WTC11 (cell line): ENCODE measurements around the gene WDFY3. TPM values are rescaled to one million over a fixed set of nuclear protein-coding genes. Genes with fewer than 3 reads are reported as not detected.

Source experiments
- ATAC-seq: fragments of 200-7000 bp; cut with Tn5 transposase; 2 replicates; pipeline ENCODE4 v1.10.0; 2021; ENCODE audit warnings: mild to moderate bottlenecking, moderate library complexity
- CTCF ChIA-PET: fragments of 300-600 bp; sonication (Branson Sonifier 250); formaldehyde crosslinking; loops from one replicate; lab custom pipeline; 2021; ENCODE audit warnings: antibody characterized with exemption; lab: Charles Lee
- POLR2A ChIA-PET: fragments of 350-600 bp; sonication (Branson Sonifier 250); formaldehyde crosslinking; loops from one replicate; lab custom pipeline; 2021; ENCODE audit warnings: antibody characterized with exemption; lab: Charles Lee
- DNase-seq: peaks from one replicate; pipeline ENCODE4 v3.0.0; 2021; ENCODE audit warnings: low spot score
- H3K27ac Mint-ChIP-seq: 2 replicates; pipeline ENCODE4 v1.8.0; 2021; ENCODE audit warnings: mixed read lengths
- H3K27me3 Mint-ChIP-seq: 2 replicates; pipeline ENCODE4 v1.8.0; 2021; ENCODE audit warnings: low read depth, mild to moderate bottlenecking, moderate library complexity, mixed read lengths
- H3K36me3 Mint-ChIP-seq: 2 replicates; pipeline ENCODE4 v1.8.0; 2021; ENCODE audit warnings: mixed read lengths
- H3K4me1 Mint-ChIP-seq: 2 replicates; pipeline ENCODE4 v1.8.0; 2022; ENCODE audit warnings: mixed read lengths
- H3K4me3 Mint-ChIP-seq: 2 replicates; pipeline ENCODE4 v1.8.0; 2021; ENCODE audit warnings: mild to moderate bottlenecking, moderate library complexity, mixed read lengths
- H3K9me3 Mint-ChIP-seq: 2 replicates; pipeline ENCODE4 v1.8.0; 2021; ENCODE audit warnings: mixed read lengths
- CREB1 ChIP-seq: sonication (generic); formaldehyde crosslinking; IDR thresholded peaks from 2 replicates; pipeline ENCODE4 v1.8.0; 2023; ENCODE audit warnings: mild to moderate bottlenecking, missing genetic modification reagents
- EMX1 ChIP-seq: fragments of 250-450 bp; sonication (Bioruptor Pico); IDR thresholded peaks from 2 replicates; pipeline ENCODE4 v1.8.0; 2021; ENCODE audit warnings: mild to moderate bottlenecking
- FOXJ3 ChIP-seq: sonication (generic); formaldehyde crosslinking; IDR thresholded peaks from 2 replicates; pipeline ENCODE4 v1.9.0; 2021; ENCODE audit warnings: missing genetic modification reagents, mild to moderate bottlenecking, borderline replicate concordance
- FOXK1 ChIP-seq: sonication (generic); formaldehyde crosslinking; IDR thresholded peaks from 2 replicates; pipeline ENCODE4 v1.8.0; 2022; ENCODE audit warnings: mild to moderate bottlenecking, moderate library complexity, missing genetic modification reagents
- GABPB1 ChIP-seq: sonication (generic); formaldehyde crosslinking; IDR thresholded peaks from 2 replicates; pipeline ENCODE4 v1.8.1; 2023; ENCODE audit warnings: mild to moderate bottlenecking, missing genetic modification reagents
- IRF2 ChIP-seq: sonication (generic); formaldehyde crosslinking; IDR thresholded peaks from 2 replicates; pipeline ENCODE4 v1.8.0; 2022; ENCODE audit warnings: low read depth, missing genetic modification reagents, borderline replicate concordance
- MXD4 ChIP-seq: fragments of 250-450 bp; sonication (Bioruptor Pico); IDR thresholded peaks from 2 replicates; pipeline ENCODE4 v1.8.0; 2021; ENCODE audit warnings: mild to moderate bottlenecking, moderate library complexity, borderline replicate concordance
- MYBL2 ChIP-seq: sonication (generic); formaldehyde crosslinking; IDR thresholded peaks from 2 replicates; pipeline ENCODE4 v1.8.1; 2023; ENCODE audit warnings: mild to moderate bottlenecking, moderate library complexity, missing genetic modification reagents
- NR1H2 ChIP-seq: sonication (generic); formaldehyde crosslinking; IDR thresholded peaks from 2 replicates; pipeline ENCODE4 v1.9.0; 2021; ENCODE audit warnings: mild to moderate bottlenecking, moderate library complexity, missing genetic modification reagents
- NR3C1 ChIP-seq: sonication (generic); formaldehyde crosslinking; conservative IDR thresholded peaks from 2 replicates; pipeline ENCODE4 v1.8.1; 2023; ENCODE audit warnings: low read depth, mild to moderate bottlenecking, missing genetic modification reagents
- PRRX2 ChIP-seq: fragments of 250-450 bp; sonication (Bioruptor Pico); IDR thresholded peaks from 2 replicates; pipeline ENCODE4 v1.8.0; 2021; ENCODE audit warnings: mild to moderate bottlenecking
- SMAD4 ChIP-seq: sonication (generic); formaldehyde crosslinking; IDR thresholded peaks from 2 replicates; pipeline ENCODE4 v1.8.0; 2022; ENCODE audit warnings: mild to moderate bottlenecking, missing genetic modification reagents
- TCF7 ChIP-seq: sonication (generic); formaldehyde crosslinking; IDR thresholded peaks from 2 replicates; pipeline ENCODE4 v1.8.0; 2022; ENCODE audit warnings: mild to moderate bottlenecking, low read depth, missing genetic modification reagents, moderate library complexity
- TEAD1 ChIP-seq: sonication (generic); formaldehyde crosslinking; IDR thresholded peaks from 2 replicates; pipeline ENCODE4 v1.8.0; 2022; ENCODE audit warnings: mild to moderate bottlenecking, missing genetic modification reagents
- TEAD4 ChIP-seq: sonication (generic); formaldehyde crosslinking; IDR thresholded peaks from 2 replicates; pipeline ENCODE4 v1.8.0; 2022; ENCODE audit warnings: mild to moderate bottlenecking, missing genetic modification reagents
- ZBTB21 ChIP-seq: sonication (generic); formaldehyde crosslinking; IDR thresholded peaks from 2 replicates; pipeline ENCODE4 v1.8.1; 2023; ENCODE audit warnings: mild to moderate bottlenecking, missing genetic modification reagents, borderline replicate concordance
- ZNF219 ChIP-seq: sonication (generic); formaldehyde crosslinking; IDR thresholded peaks from 2 replicates; pipeline ENCODE4 v1.8.0; 2023; ENCODE audit warnings: missing genetic modification reagents, mild to moderate bottlenecking, borderline replicate concordance
- ZNF263 ChIP-seq: sonication (generic); formaldehyde crosslinking; IDR thresholded peaks from 2 replicates; pipeline ENCODE4 v1.8.1; 2022; ENCODE audit warnings: low read depth, mild to moderate bottlenecking, moderate library complexity, missing genetic modification reagents
- ZNF416 ChIP-seq: fragments of 250-450 bp; sonication (Bioruptor Pico); IDR thresholded peaks from 2 replicates; pipeline ENCODE4 v1.9.0; 2021; ENCODE audit warnings: mild to moderate bottlenecking, inconsistent platforms
- ZNF423 ChIP-seq: fragments of 250-450 bp; sonication (Bioruptor Pico); IDR thresholded peaks from 2 replicates; pipeline ENCODE4 v2.1.2; 2022; ENCODE audit warnings: mild to moderate bottlenecking, moderate library complexity
- ZNF671 ChIP-seq: fragments of 250-450 bp; sonication (Bioruptor Pico); IDR thresholded peaks from 2 replicates; pipeline ENCODE4 v1.8.0; 2021; ENCODE audit warnings: mild to moderate bottlenecking
- total RNA-seq: library from RNA; stranded (reverse); gene quantifications from 3 replicates; pipeline ENCODE4 v1.2.3, GENCODE V29; 2021
- TF ChIP-seq, protein P1 (sequence below): fragments of 250-450 bp; sonication (Bioruptor Pico); IDR thresholded peaks from 2 replicates; pipeline ENCODE4 v1.9.0; 2021; ENCODE audit warnings: mild to moderate bottlenecking
- TF ChIP-seq, protein P2 (sequence below): sonication (generic); formaldehyde crosslinking; IDR thresholded peaks from 2 replicates; pipeline ENCODE4 v1.8.1; 2022; ENCODE audit warnings: missing genetic modification reagents, borderline replicate concordance
- TF ChIP-seq, protein P3 (sequence below): sonication (generic); formaldehyde crosslinking; IDR thresholded peaks from 2 replicates; pipeline ENCODE4 v1.8.1; 2023; ENCODE audit warnings: mild to moderate bottlenecking, missing genetic modification reagents
- TF ChIP-seq, protein P4 (sequence below): sonication (generic); formaldehyde crosslinking; IDR thresholded peaks from 2 replicates; pipeline ENCODE4 v1.8.0; 2022; ENCODE audit warnings: mild to moderate bottlenecking, missing genetic modification reagents
- TF ChIP-seq, protein P5 (sequence below): sonication (generic); formaldehyde crosslinking; IDR thresholded peaks from 2 replicates; pipeline ENCODE4 v1.8.0; 2023; ENCODE audit warnings: missing genetic modification reagents

WDFY3 gene
- total RNA-seq, 1 experiment from 2014 or later, result 77.2 TPM

DNA sequence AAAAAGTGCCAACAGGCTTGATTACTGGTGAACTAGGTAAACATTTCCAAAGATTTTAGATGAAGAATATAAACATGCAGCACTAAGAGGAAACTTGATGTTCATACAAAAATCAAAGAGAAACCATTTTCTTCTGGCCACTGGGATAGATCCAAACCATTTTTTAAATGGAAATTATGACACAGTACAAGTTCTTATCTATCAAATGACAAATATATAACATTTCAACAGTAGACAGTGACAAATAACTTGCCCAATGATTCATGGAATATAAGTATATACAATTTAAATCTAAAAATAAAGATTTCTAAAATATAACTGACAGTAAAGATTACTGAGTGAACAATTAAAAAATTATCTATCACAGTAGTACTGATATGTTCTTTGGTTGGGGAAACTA lies 232.5 kb downstream of the WDFY3 start:
- ChIA-PET POLR2A (no interaction called here), CTCF (no interaction called here)
- DNase-seq (no peak), ATAC-seq (no peak)
- no peak overlapping the region for H3K27ac Mint-ChIP-seq
- H3K36me3 Mint-ChIP-seq, result peaks cover 42% of the 10 kb centered on the region
- no peaks in the 10 kb centered on the region for H3K9me3 Mint-ChIP-seq
- no peak overlapping the region for H3K4me3 Mint-ChIP-seq
- TF ChIP-seq ZNF416 (CRISPR knock-in tag), result no peak
- no peak for TF ChIP-seq NR1H2
- TF ChIP-seq, protein P1, sequence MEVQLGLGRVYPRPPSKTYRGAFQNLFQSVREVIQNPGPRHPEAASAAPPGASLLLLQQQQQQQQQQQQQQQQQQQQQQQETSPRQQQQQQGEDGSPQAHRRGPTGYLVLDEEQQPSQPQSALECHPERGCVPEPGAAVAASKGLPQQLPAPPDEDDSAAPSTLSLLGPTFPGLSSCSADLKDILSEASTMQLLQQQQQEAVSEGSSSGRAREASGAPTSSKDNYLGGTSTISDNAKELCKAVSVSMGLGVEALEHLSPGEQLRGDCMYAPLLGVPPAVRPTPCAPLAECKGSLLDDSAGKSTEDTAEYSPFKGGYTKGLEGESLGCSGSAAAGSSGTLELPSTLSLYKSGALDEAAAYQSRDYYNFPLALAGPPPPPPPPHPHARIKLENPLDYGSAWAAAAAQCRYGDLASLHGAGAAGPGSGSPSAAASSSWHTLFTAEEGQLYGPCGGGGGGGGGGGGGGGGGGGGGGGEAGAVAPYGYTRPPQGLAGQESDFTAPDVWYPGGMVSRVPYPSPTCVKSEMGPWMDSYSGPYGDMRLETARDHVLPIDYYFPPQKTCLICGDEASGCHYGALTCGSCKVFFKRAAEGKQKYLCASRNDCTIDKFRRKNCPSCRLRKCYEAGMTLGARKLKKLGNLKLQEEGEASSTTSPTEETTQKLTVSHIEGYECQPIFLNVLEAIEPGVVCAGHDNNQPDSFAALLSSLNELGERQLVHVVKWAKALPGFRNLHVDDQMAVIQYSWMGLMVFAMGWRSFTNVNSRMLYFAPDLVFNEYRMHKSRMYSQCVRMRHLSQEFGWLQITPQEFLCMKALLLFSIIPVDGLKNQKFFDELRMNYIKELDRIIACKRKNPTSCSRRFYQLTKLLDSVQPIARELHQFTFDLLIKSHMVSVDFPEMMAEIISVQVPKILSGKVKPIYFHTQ, result no peak
- TF ChIP-seq, protein P2, sequence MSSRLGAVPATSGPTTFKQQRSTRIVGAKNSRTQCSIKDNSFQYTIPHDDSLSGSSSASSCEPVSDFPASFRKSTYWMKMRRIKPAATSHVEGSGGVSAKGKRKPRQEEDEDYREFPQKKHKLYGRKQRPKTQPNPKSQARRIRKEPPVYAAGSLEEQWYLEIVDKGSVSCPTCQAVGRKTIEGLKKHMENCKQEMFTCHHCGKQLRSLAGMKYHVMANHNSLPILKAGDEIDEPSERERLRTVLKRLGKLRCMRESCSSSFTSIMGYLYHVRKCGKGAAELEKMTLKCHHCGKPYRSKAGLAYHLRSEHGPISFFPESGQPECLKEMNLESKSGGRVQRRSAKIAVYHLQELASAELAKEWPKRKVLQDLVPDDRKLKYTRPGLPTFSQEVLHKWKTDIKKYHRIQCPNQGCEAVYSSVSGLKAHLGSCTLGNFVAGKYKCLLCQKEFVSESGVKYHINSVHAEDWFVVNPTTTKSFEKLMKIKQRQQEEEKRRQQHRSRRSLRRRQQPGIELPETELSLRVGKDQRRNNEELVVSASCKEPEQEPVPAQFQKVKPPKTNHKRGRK (CRISPR knock-in tag), result no peak
- no peak for TF ChIP-seq ZBTB21 (CRISPR knock-in tag)
- no peak for TF ChIP-seq EMX1
- no peak for TF ChIP-seq GABPB1 (CRISPR knock-in tag)
- TF ChIP-seq CREB1 (CRISPR knock-in tag), result no peak
- TF ChIP-seq ZNF219, result no peak
- TF ChIP-seq TEAD4 (CRISPR knock-in tag), result no peak
- no peak for TF ChIP-seq MXD4 (CRISPR knock-in tag)
- no peak for TF ChIP-seq NR3C1 (CRISPR knock-in tag)
- H3K4me1 Mint-ChIP-seq, result no peaks in the 10 kb centered on the region
- H3K27me3 Mint-ChIP-seq, result no peaks in the 10 kb centered on the region

DNA sequence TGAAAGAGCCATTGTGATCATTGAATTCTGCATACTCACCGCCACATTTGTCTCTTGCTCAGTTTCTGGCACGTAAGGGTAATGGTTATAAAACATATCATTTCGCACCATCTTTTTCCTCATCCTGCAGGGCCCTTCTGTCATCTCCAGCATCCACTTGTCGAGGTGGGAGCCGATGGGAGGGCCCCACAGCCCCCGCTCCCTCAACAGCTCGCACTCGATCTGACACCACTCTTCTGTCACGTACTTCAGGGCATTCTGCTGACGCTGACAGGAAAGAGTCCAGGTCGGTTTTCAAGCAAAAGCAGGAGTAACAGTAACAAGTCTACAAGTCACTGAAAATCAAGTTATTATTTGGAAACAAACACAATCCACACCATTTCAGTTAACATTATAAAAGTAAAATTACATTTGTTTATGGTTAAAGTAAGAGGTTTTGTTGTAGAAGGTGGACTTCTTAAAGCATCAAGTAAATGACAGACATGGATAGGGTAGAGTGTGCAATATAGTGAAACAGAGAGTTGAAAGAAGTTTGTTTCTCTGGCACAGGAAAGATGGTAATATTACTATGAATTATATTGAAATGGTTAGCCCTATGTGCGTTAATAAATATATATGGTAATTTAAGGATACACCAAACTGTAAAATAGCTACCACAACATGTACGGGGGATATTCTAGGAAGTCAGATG lies 233.0 kb downstream of the WDFY3 start:
- POLR2A ChIA-PET, result no interaction called here

DNA sequence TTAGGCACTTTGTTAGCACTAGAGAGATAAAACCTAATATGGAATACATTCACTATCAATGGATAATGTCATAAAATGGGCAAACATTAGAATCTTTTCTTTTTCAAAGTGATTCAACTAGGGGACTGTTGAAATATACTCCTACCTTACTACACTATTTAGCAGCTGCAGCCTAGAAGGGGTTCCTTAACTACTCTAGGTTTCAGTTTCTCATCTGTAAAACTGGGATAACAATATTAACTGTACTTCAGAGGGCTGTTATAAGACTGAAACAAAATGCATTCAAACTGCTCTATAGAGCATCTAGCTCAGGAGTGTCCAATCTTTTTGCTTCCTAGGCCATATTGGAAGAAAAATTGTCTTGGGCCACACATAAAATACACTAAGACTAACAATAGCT lies 236.1 kb downstream of the WDFY3 start:
- ATAC-seq (no peak), DNase-seq (no peak)
- Mint-ChIP-seq H3K9me3 (no peaks in the 10 kb centered on the region), H3K4me1 (no peaks in the 10 kb centered on the region), H3K4me3 (no peak overlapping the region)
- TF ChIP-seq FOXK1 (CRISPR knock-in tag) (no peak), PRRX2 (no peak), TCF7 (no peak), IRF2 (no peak), TEAD1 (no peak), NR3C1 (CRISPR knock-in tag) (no peak), NR1H2 (no peak), MYBL2 (no peak), ZNF671 (CRISPR knock-in tag) (no peak), MXD4 (CRISPR knock-in tag) (no peak), FOXJ3 (CRISPR knock-in tag) (no peak)
- TF ChIP-seq, protein P3, sequence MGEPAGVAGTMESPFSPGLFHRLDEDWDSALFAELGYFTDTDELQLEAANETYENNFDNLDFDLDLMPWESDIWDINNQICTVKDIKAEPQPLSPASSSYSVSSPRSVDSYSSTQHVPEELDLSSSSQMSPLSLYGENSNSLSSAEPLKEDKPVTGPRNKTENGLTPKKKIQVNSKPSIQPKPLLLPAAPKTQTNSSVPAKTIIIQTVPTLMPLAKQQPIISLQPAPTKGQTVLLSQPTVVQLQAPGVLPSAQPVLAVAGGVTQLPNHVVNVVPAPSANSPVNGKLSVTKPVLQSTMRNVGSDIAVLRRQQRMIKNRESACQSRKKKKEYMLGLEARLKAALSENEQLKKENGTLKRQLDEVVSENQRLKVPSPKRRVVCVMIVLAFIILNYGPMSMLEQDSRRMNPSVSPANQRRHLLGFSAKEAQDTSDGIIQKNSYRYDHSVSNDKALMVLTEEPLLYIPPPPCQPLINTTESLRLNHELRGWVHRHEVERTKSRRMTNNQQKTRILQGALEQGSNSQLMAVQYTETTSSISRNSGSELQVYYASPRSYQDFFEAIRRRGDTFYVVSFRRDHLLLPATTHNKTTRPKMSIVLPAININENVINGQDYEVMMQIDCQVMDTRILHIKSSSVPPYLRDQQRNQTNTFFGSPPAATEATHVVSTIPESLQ (CRISPR knock-in tag), result no peak
- TF ChIP-seq, protein P4, sequence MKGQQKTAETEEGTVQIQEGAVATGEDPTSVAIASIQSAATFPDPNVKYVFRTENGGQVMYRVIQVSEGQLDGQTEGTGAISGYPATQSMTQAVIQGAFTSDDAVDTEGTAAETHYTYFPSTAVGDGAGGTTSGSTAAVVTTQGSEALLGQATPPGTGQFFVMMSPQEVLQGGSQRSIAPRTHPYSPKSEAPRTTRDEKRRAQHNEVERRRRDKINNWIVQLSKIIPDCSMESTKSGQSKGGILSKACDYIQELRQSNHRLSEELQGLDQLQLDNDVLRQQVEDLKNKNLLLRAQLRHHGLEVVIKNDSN, result no peak
- TF ChIP-seq, all 79 proteins: peak for 0
- Mint-ChIP-seq H3K36me3 (peaks cover 25% of the 10 kb centered on the region), H3K27ac (no peak overlapping the region), H3K27me3 (no peaks in the 10 kb centered on the region)
- CTCF ChIA-PET, result no interaction called here
- POLR2A ChIA-PET, result no interaction called here

More for the DNA sequence above, 233.0 kb downstream of the WDFY3 start:
- H3K27ac Mint-ChIP-seq, result no peak overlapping the region
- no peak for ATAC-seq
- CTCF ChIA-PET, result no interaction called here
- DNase-seq, result no peak
- no peaks in the 10 kb centered on the region for H3K9me3 Mint-ChIP-seq
- H3K4me3 Mint-ChIP-seq, result no peak overlapping the region
- H3K36me3 Mint-ChIP-seq, result peaks cover 37% of the 10 kb centered on the region
- H3K4me1 Mint-ChIP-seq, result no peaks in the 10 kb centered on the region
- no peaks in the 10 kb centered on the region for H3K27me3 Mint-ChIP-seq
- TF ChIP-seq ZNF263 (CRISPR knock-in tag), result no peak
- TF ChIP-seq ZNF423 (CRISPR knock-in tag), result no peak
- TF ChIP-seq SMAD4 (CRISPR knock-in tag), result no peak
- TF ChIP-seq, protein P5, sequence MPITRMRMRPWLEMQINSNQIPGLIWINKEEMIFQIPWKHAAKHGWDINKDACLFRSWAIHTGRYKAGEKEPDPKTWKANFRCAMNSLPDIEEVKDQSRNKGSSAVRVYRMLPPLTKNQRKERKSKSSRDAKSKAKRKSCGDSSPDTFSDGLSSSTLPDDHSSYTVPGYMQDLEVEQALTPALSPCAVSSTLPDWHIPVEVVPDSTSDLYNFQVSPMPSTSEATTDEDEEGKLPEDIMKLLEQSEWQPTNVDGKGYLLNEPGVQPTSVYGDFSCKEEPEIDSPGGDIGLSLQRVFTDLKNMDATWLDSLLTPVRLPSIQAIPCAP, result no peak
- no peak for TF ChIP-seq IRF2
